ENCODE results near the gene COX14. TPM values are rescaled to one million over a fixed set of nuclear protein-coding genes. Genes with fewer than 3 reads are reported as not detected.
A peak's percentile ranks its signal among the peaks of the same experiment; 100 is the strongest.

Gene COX14
- total RNA-seq, 1 experiment from 2014 or later: 31.9 TPM

GRCh38 chr12:50110762-50111351 lies 1.2 kb upstream of the COX14 start:
- H3K36me3 Mint-ChIP-seq (ENCODE audit: insufficient read depth in 1 of 3, low read depth in 3 of 3): peaks cover 0 to 4% (median 2%) of the 10 kb centered on the region in 3 experiments; a peak in 4 of 7 replicates
- Histone ChIP-seq H4K5ac (ENCODE audit: insufficient read length, low read depth, low read length) (no peak overlapping the region), H2BK12ac (ENCODE audit: insufficient read length, low read depth, low read length) (no peak overlapping the region), H3K79me1 (ENCODE audit: insufficient read depth, low read depth, low read length, poor library complexity, severe bottlenecking) (no peaks in the 10 kb centered on the region), H2AK5ac (ENCODE audit: insufficient read length, low read length) (no peak overlapping the region), H3K4me1 (ENCODE audit: insufficient read depth, low read length) (peaks cover 10% of the 10 kb centered on the region; the same call in 1 of the 2 replicates), H3T11ph (ENCODE audit: low read length) (no peak overlapping the region), H3K23me2 (ENCODE audit: insufficient read length, low read depth, low read length, poor library complexity, severe bottlenecking) (peaks cover 3% of the 10 kb centered on the region), H3K9ac (ENCODE audit: extremely low read depth, insufficient read length, low read length) (no peak overlapping the region), H3K79me2 (ENCODE audit: insufficient read depth, low read length) (no peaks in the 10 kb centered on the region), H2BK5ac (ENCODE audit: insufficient read length, low read length) (no peak overlapping the region), H3K9me3 (ENCODE audit: control insufficient read depth, low read depth, low read length) (no peaks in the 10 kb centered on the region), H2BK15ac (ENCODE audit: low read depth, low read length) (no peak overlapping the region), H3K27ac (ENCODE audit: insufficient read length, low read depth, low read length) (no peak overlapping the region), H2BK20ac (ENCODE audit: low read depth, low read length, poor library complexity, severe bottlenecking) (no peak overlapping the region), H3K4me2 (ENCODE audit: insufficient read depth, insufficient read length, low read length) (peak overlapping the region; percentile 44), H3K56ac (ENCODE audit: insufficient read length, low read depth, low read length) (no peak overlapping the region), H3K4ac (ENCODE audit: low read depth, low read length) (no peak overlapping the region), H3K14ac (ENCODE audit: insufficient read depth, low read length) (no peak overlapping the region), H3K27me3 (ENCODE audit: insufficient read depth, low read length) (no peaks in the 10 kb centered on the region), H3K18ac (ENCODE audit: insufficient read length, low read depth, low read length) (no peak overlapping the region), H2AFZ (ENCODE audit: low read length) (no peak overlapping the region), H4K91ac (ENCODE audit: insufficient read length, low read depth, low read length) (no peak overlapping the region), H4K8ac (replicated peaks; ENCODE audit: insufficient read length, low read depth, low read length) (no peak overlapping the region), H4K20me1 (ENCODE audit: control insufficient read depth, insufficient read depth, insufficient read length) (no peaks in the 10 kb centered on the region), H3K23ac (ENCODE audit: insufficient read length, low read depth, low read length) (no peak overlapping the region), H2BK120ac (ENCODE audit: low read depth, low read length, poor library complexity, severe bottlenecking) (no peak overlapping the region)
- TF ChIP-seq CTCF (conservative IDR thresholded peaks at IDR 0.05): no peak
- DNase-seq: peak; percentile 86
- H3K9me3 Mint-ChIP-seq: no peaks in the 10 kb centered on the region
- peaks cover 15 to 26% of the 10 kb centered on the region in 2 experiments for H3K4me1 Mint-ChIP-seq
- no peaks in the 10 kb centered on the region; the same call in 1 of the 2 replicates for H3K27me3 Mint-ChIP-seq (ENCODE audit: low read depth)
- peak overlapping the region; percentile 66 to 93 for H3K4me3 Mint-ChIP-seq
- peak overlapping the region in 2 of 3 experiments; percentile 70 to 93; a peak in 2 of 7 replicates for H3K27ac Mint-ChIP-seq
- WGBS (ENCODE audit: extremely low coverage, insufficient read length, low lambda C conversion rate): no CpG with 5 or more reads among the region's 7 CpGs

Data from H9 (cell line).